GM12872 (cell line): ENCODE measurements around the gene ADAM22.

Experiments used
- CTCF ChIP-seq: IDR thresholded peaks from 3 replicates; pipeline ENCODE4 v1.5.1; 2011; ENCODE audit warnings: low read depth, mild to moderate bottlenecking, low read length, moderate library complexity; ENCODE audit not compliant: insufficient read depth

Gene ADAM22

GRCh38 chr7:88132725-88133124 lies 198.7 kb downstream of the ADAM22 start:
- TF ChIP-seq CTCF, result no peak

- no peak for TF ChIP-seq CTCF
These were observed 206.9 kb downstream of the ADAM22 start for GRCh38 chr7:88140947-88141346.

DNA sequence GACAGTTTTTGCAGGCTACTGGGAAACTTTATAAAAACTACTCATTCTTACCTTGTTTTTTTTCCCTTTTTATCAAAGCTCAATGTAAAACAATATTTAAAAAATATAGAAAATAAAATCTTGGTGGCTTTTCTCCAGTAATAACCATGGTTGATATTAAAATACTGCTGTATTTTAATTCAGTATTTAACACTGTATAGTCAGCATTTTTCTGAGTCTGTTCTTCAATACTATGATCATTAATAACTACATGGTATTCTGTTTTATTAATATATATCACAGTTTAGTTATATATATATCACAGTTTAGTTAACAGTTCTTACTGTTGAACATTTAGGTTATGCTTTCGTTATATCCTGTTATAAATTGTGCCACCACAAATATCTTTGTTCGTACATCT lies 207.4 kb downstream of the ADAM22 start:
- no peak for TF ChIP-seq CTCF

DNA sequence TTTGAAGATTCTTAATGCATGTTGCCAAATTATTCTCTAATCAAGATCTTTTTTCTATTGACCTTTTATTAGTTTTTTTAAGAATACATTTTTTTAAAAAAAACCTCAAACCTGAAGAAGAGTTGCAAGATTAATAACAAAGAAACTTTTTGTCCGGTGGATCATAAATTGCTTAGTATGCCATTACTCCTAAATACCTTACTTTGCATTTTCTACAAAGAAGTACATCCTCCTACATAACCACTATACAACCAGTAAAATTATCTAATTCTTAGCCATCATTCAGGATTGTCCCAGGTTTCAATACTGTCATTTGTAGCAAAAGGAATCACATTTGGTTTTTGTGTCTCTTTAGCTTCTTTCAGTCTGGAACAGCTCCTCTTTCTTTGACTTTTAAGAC lies 207.9 kb downstream of the ADAM22 start:
- TF ChIP-seq CTCF, result no peak

DNA sequence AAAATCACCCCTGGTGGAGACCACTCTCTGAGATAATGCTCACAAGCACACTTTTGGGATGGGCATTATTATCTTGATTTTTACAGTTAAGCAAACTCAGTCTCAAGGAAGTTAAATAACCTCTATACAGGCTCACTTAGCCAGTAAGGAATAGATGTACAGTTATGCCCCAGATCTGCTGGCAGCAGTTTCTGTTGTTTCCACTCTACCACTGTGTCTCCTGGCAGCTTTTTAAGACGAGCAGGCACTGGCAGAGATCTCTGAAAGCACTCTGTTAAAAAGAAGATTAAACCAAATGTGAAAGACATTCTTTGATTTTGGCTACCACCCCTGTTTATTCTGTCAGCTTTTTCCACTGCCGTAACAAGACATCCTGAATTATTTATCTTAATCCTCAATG lies 212.6 kb downstream of the ADAM22 start:
- TF ChIP-seq CTCF, result no peak

DNA sequence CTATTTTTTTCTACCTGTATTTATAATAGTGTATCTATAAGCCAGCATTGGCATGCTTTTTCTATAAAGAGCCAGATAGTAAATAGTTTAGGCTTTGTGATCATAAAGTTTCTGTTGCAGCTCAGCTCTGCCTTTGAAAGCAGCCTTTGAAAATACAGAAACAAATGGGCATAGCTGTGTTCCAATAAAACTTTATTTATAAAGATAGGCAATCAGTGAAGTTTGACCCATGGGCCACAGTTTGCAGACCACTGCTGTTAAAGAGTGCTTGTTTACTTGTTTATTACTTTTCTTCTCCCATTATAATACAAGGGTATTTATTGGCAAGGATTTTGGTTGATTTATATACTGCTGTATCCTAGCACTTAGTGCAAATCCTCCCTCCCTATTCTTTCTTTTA lies 213.3 kb downstream of the ADAM22 start:
- TF ChIP-seq CTCF, result no peak

DNA sequence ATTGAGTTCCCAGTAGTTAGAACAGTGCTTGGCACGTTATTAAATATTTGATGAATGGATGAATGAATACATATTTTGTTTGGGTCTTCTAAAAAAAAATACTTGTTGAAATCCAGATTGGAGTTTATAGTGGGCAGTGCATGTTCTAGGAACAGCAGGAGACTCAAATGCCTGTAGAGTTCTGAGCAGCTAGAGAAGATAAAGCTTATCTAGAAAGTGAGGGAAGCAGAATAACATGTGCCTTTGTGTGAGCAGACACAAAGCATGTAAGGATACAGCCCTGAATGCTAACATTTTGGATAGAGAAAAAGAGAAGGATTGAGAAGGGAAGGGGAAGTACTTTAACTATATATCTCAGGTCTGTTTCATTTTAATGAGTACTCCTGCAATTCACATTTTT lies 213.9 kb downstream of the ADAM22 start:
- no peak for TF ChIP-seq CTCF

DNA sequence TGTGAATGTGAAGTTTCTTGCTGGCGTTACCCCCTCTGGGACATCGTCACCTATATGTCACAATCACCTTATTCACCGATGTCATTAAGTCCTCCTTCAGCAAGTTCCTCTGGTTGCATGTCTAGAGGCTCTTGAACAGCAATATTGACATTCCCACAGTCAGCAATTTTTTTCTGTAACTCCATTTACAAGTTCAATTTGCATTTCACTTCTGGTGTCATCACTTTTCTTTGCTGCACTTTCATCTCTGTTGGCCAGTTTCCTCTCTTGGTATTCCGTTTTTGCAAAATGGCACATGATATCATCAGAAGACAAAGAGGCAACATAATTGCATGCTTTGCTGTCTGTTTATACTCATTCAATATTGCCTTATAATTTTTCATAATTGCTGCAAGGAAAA lies 216.0 kb downstream of the ADAM22 start:
- TF ChIP-seq CTCF, result no peak
